KMS-11 (cell line): Measurements from ENCODE around the gene MEF2D.

Source experiments
- H2AFZ ChIP-seq: fragments of 200-600 bp; sonication (generic); 2 replicates; pipeline ENCODE4 v1.6.1; 2016; ENCODE audit warnings: antibody characterized with exemption, mixed run types, low read depth
- H3K27ac ChIP-seq: fragments of 200-600 bp; sonication (generic); 2 replicates; pipeline ENCODE4 v1.6.1; 2016; ENCODE audit warnings: mild to moderate bottlenecking, mixed run types
- H3K27me3 ChIP-seq: fragments of 200-600 bp; sonication (generic); 2 replicates; pipeline ENCODE4 v1.6.1; 2017; ENCODE audit warnings: mild to moderate bottlenecking, low read depth, mixed run types, moderate library complexity; ENCODE audit not compliant: insufficient read depth
- H3K36me3 ChIP-seq: fragments of 200-600 bp; sonication (generic); 2 replicates; pipeline ENCODE4 v1.6.1; 2017; ENCODE audit warnings: mild to moderate bottlenecking, mixed run types; ENCODE audit not compliant: insufficient read depth
- H3K4me1 ChIP-seq: fragments of 200-600 bp; sonication (generic); 2 replicates; pipeline ENCODE4 v1.6.1; 2016; ENCODE audit warnings: mild to moderate bottlenecking, low read depth, mixed run types; ENCODE audit not compliant: poor library complexity, severe bottlenecking
- H3K4me2 ChIP-seq: fragments of 200-600 bp; sonication (generic); 2 replicates; pipeline ENCODE4 v1.7.0; 2016; ENCODE audit warnings: mild to moderate bottlenecking, mixed run types
- H3K4me3 ChIP-seq: fragments of 200-600 bp; sonication (generic); IDR thresholded peaks from 2 replicates; pipeline ENCODE4 v1.6.1; 2017; ENCODE audit warnings: low read depth, low read length, mixed read lengths; ENCODE audit not compliant: insufficient read depth
- H3K79me2 ChIP-seq: fragments of 200-600 bp; sonication (generic); 2 replicates; pipeline ENCODE4 v1.6.1; 2016; ENCODE audit warnings: low read depth, mixed run types; ENCODE audit not compliant: insufficient read depth
- H3K9ac ChIP-seq: fragments of 200-600 bp; sonication (generic); 2 replicates; pipeline ENCODE4 v1.6.1; 2016; ENCODE audit warnings: mild to moderate bottlenecking, mixed run types
- H4K20me1 ChIP-seq: fragments of 200-600 bp; sonication (generic); 2 replicates; pipeline ENCODE4 v1.6.1; 2016; ENCODE audit warnings: mild to moderate bottlenecking, mixed run types; ENCODE audit not compliant: insufficient read depth
- TF ChIP-seq, protein P1 (sequence below): fragments of 200-600 bp; sonication (generic); conservative IDR thresholded peaks from 2 replicates; pipeline ENCODE4 v1.6.1; 2017; ENCODE audit warnings: low read depth, mild to moderate bottlenecking, antibody characterized with exemption, low read length, moderate library complexity, mixed read lengths

The MEF2D gene

DNA sequence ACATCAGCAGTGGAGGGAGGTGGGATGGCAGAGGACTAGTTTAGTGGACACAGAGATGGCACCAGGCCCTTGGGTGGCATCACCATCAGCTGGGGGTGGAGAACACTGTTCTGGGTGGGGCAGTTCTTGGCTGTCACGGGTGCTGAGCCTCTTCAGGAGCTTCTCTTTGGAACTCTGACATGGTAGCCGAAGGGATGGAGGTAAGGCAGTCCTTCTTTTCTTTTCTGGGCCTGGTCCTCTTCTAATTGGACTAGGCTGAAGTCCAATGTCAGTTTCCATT lies 8.3 kb upstream of the MEF2D start:
- Histone ChIP-seq H3K27ac (no peak overlapping the region), H3K36me3 (no peaks in the 10 kb centered on the region), H3K27me3 (no peaks in the 10 kb centered on the region; the same call in 1 of the 2 replicates), H3K4me1 (peaks cover 42% of the 10 kb centered on the region), H3K9ac (no peak overlapping the region), H3K79me2 (no peaks in the 10 kb centered on the region), H3K4me2 (no peak overlapping the region), H3K4me3 (no peak overlapping the region), H4K20me1 (no peaks in the 10 kb centered on the region), H2AFZ (no peak overlapping the region)
- TF ChIP-seq, protein P1, sequence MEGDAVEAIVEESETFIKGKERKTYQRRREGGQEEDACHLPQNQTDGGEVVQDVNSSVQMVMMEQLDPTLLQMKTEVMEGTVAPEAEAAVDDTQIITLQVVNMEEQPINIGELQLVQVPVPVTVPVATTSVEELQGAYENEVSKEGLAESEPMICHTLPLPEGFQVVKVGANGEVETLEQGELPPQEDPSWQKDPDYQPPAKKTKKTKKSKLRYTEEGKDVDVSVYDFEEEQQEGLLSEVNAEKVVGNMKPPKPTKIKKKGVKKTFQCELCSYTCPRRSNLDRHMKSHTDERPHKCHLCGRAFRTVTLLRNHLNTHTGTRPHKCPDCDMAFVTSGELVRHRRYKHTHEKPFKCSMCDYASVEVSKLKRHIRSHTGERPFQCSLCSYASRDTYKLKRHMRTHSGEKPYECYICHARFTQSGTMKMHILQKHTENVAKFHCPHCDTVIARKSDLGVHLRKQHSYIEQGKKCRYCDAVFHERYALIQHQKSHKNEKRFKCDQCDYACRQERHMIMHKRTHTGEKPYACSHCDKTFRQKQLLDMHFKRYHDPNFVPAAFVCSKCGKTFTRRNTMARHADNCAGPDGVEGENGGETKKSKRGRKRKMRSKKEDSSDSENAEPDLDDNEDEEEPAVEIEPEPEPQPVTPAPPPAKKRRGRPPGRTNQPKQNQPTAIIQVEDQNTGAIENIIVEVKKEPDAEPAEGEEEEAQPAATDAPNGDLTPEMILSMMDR: no peak

DNA sequence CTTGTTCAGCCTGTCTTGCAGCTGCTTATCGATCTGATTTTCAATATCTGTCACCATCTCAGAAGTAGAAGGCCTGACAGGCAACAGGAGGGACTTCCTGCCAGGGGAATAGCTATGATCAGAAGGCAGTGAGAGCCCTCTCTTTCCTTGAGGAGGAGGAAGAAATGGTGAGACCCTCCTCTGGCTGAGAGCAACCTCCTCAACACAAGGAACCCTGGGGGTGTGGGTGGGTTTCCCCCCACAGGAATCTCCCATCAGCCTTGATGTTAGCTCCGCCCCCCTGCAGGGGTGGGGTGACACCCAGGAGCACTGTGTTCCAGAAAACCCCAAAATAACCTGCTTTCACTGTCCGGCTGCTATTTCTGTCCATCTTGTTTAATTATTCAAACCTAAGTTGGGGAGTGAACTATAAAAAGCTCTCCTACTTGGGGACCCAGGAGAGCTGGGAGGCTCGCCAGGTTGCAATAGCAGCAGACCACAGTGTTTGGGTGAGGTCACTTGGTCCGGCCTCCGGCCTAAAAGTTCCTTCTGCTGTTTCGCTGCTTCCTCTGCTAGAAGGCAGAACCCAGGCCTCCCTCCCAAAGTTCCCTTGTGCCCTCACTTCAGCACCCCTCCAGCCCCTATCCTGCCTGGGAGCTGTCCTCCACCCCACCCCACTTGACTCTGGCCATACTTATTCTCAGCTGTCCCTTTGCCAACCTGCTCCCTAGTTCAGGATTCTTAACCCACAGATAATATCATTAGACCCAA lies 7.8 kb upstream of the MEF2D start:
- Histone ChIP-seq H3K4me3 (no peak overlapping the region), H3K9ac (no peak overlapping the region), H3K79me2 (no peaks in the 10 kb centered on the region), H2AFZ (peak overlapping the region; percentile 15), H3K27me3 (no peaks in the 10 kb centered on the region; the same call in 1 of the 2 replicates), H3K4me1 (peaks cover 47% of the 10 kb centered on the region), H4K20me1 (no peaks in the 10 kb centered on the region), H3K36me3 (no peaks in the 10 kb centered on the region), H3K27ac (no peak overlapping the region), H3K4me2 (peak overlapping the region; percentile 2)
- TF ChIP-seq, protein P1: no peak

DNA sequence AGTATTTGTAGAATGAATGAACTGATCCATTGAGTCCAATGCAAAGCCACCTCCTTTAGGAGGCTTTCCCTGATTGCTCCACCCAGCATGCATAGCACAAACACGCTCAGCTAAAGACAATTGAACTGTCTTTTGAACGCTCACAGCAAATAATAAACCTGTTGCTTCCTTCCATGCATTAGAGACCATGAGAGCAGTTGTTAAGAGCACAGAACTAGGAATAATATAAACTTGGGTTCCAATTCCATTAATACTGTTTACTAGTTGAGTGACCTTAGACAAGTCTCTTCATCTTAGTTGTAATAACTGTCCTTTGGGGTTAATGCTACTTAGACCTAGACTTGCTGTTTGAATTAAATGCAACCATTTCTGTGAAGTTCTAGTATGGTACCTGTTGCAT lies 5.9 kb upstream of the MEF2D start:
- Histone ChIP-seq H3K4me2 (peak overlapping the region; percentile 96; the same call in 1 of the 2 replicates), H3K9ac (no peak overlapping the region), H2AFZ (no peak overlapping the region), H3K4me3 (no peak overlapping the region), H3K4me1 (peaks cover 67% of the 10 kb centered on the region), H4K20me1 (no peaks in the 10 kb centered on the region), H3K27ac (no peak overlapping the region), H3K27me3 (no peaks in the 10 kb centered on the region; the same call in 1 of the 2 replicates), H3K36me3 (no peaks in the 10 kb centered on the region), H3K79me2 (no peaks in the 10 kb centered on the region)
- TF ChIP-seq, protein P1: no peak

DNA sequence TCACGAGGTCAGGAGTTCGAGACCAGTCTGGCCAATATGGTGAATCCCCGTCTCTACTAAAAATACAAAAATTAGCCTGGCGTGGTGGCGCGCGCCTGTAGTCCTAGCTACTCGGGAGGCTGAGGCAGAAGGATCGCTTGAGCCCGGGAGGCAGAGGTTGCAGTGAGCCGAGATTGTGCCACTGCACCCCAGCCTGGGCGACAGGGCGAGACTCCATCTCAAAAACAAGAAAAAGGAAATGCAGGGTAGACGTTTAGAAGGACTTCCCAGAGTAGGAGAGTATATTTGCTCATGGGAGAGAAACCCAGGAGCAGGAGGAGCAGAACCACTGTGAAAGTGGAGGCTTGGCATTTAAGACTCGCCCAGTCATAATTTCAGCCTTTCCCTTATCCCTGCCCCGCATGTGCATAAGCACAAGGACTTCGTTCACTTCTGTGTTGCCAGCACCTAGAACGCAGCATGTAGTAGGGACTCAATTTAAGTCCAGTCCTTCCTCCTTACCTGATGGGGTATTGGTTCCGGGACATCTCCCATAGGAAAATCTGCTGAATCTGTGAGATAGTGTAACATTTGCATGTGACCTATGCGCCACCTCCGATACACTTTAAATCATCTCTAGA lies 5.2 kb upstream of the MEF2D start:
- H3K4me3 ChIP-seq: peak overlapping the region; percentile 69
- peak overlapping the region; percentile 79 for H3K27ac ChIP-seq
- no peaks in the 10 kb centered on the region; the same call in 1 of the 2 replicates for H3K27me3 ChIP-seq
- H2AFZ ChIP-seq: peak overlapping the region; percentile 72
- no peaks in the 10 kb centered on the region for H3K79me2 ChIP-seq
- H3K9ac ChIP-seq: peak overlapping the region; percentile 69
- no peaks in the 10 kb centered on the region for H4K20me1 ChIP-seq
- peaks cover 68% of the 10 kb centered on the region for H3K4me1 ChIP-seq
- peak overlapping the region; percentile 96 for H3K4me2 ChIP-seq
- H3K36me3 ChIP-seq: no peaks in the 10 kb centered on the region
- TF ChIP-seq, protein P1: no peak
